Fibroblast of lung (primary cell): ENCODE measurements around the gene POLR1F. TPM values are rescaled to one million over a fixed set of nuclear protein-coding genes. Genes with fewer than 3 reads are reported as not detected.

Experiments used
- DNase-seq, 2 donors: peaks; one replicate each; pipeline versions ENCODE4 v3.0.0 to v3.0.0-alpha.2; 2010; ENCODE audit warnings: low read depth in 2 of 2
- H2AFZ ChIP-seq: 2 replicates; pipeline ENCODE4 v1.5.1; 2012; ENCODE audit warnings: low read length, control low read depth, inconsistent platforms
- H3K27ac ChIP-seq: 2 replicates; pipeline ENCODE4 v1.5.1; 2011; ENCODE audit warnings: low read length, control low read depth; ENCODE audit not compliant: insufficient read depth
- H3K27me3 ChIP-seq: 2 replicates; pipeline ENCODE4 v1.5.1; 2011; ENCODE audit warnings: mild to moderate bottlenecking, low read length; ENCODE audit not compliant: control insufficient read depth, insufficient read depth
- H3K36me3 ChIP-seq: 2 replicates; pipeline ENCODE4 v1.5.1; 2011; ENCODE audit warnings: low read length; ENCODE audit not compliant: control insufficient read depth, insufficient read depth
- H3K4me1 ChIP-seq: 2 replicates; pipeline ENCODE4 v1.5.1; 2011; ENCODE audit warnings: low read length; ENCODE audit not compliant: control insufficient read depth, insufficient read depth; ENCODE audit errors: extremely low read depth
- H3K4me2 ChIP-seq: 2 replicates; pipeline ENCODE4 v1.5.1; 2011; ENCODE audit warnings: low read length, control low read depth; ENCODE audit not compliant: insufficient read depth; ENCODE audit errors: extremely low read depth
- H3K4me3 ChIP-seq, 4 experiments: fragments of 200-600 bp in 1 of 4; sonication (generic) in 1 of 4; replicated peaks in 1 of 4; 2 replicates each; pipeline ENCODE4 v1.5.1; 2011 to 2016; ENCODE audit warnings: low read length in 4 of 4, low read depth in 3 of 4, mild to moderate bottlenecking in 3 of 4, control low read depth in 2 of 4, inconsistent platforms in 1 of 4, mixed read lengths in 1 of 4; ENCODE audit not compliant: insufficient read depth in 1 of 4; ENCODE audit errors: control extremely low read depth in 1 of 4
- H3K79me2 ChIP-seq: 2 replicates; pipeline ENCODE4 v1.5.1; 2012; ENCODE audit warnings: mild to moderate bottlenecking, low read length, inconsistent platforms; ENCODE audit not compliant: control insufficient read depth, insufficient read depth
- H3K9ac ChIP-seq: 2 replicates; pipeline ENCODE4 v1.5.1; 2011; ENCODE audit warnings: mild to moderate bottlenecking, low read length, control low read depth; ENCODE audit not compliant: insufficient read depth
- H3K9me3 ChIP-seq: 2 replicates; pipeline ENCODE4 v1.5.1; 2012; ENCODE audit warnings: low read depth, low read length; ENCODE audit not compliant: control insufficient read depth, insufficient read depth
- H4K20me1 ChIP-seq: 2 replicates; pipeline ENCODE4 v1.5.1; 2011; ENCODE audit warnings: low read length; ENCODE audit not compliant: control insufficient read depth, insufficient read depth; ENCODE audit errors: extremely low read depth
- EZH2 ChIP-seq: IDR thresholded peaks from 2 replicates; pipeline ENCODE4 v1.5.1; 2012; ENCODE audit warnings: low read length, control low read depth, mild to moderate bottlenecking; ENCODE audit errors: missing control alignments
- polyA plus RNA-seq, 2 donors: library from polyadenylated mRNA; depleted of rRNA in 1 of 2; stranded (reverse) in 1 of 2; unstranded in 1 of 2; fragments of >200 nt; gene quantifications; 2 replicates each; pipeline ENCODE4 v1.2.1, GENCODE V29; 2011 to 2012; ENCODE audit warnings: missing spikeins in 1 of 2
- total RNA-seq: library from RNA; depleted of rRNA; stranded (reverse); fragments of >200 nt; gene quantifications from 2 replicates; pipeline ENCODE4 v1.2.1, GENCODE V29; 2014
- TF ChIP-seq, protein P1 (sequence below), 2 donors: IDR thresholded peaks in 1 of 2; conservative IDR thresholded peaks in 1 of 2; 1 replicate in 1 of 2; 2 replicates in 1 of 2; pipeline ENCODE4 v1.5.1; 2011 to 2012; ENCODE audit warnings: low read length in 2 of 2, control low read depth in 1 of 2, inconsistent platforms in 1 of 2, low read depth in 1 of 2, mild to moderate bottlenecking in 1 of 2

The POLR1F gene
- total and polyA plus RNA-seq, 2 donors (not counting 1 experiment from before 2014, with no cell fraction given): 20.5 to 21.3 TPM

GRCh38 chr7:19681596-19681995, 27.2 kb downstream of the POLR1F start:
- no peak for DNase-seq
- Histone ChIP-seq H3K4me1 (no peaks in the 10 kb centered on the region), H3K27ac (no peak overlapping the region), H4K20me1 (no peaks in the 10 kb centered on the region), H3K9ac (no peak overlapping the region), H3K36me3 (no peaks in the 10 kb centered on the region), H3K9me3 (no peaks in the 10 kb centered on the region), H3K4me2 (no peak overlapping the region), H3K79me2 (no peaks in the 10 kb centered on the region), H2AFZ (no peak overlapping the region), H3K4me3 (no peak overlapping the region), H3K27me3 (no peaks in the 10 kb centered on the region)
- TF ChIP-seq, protein P1, sequence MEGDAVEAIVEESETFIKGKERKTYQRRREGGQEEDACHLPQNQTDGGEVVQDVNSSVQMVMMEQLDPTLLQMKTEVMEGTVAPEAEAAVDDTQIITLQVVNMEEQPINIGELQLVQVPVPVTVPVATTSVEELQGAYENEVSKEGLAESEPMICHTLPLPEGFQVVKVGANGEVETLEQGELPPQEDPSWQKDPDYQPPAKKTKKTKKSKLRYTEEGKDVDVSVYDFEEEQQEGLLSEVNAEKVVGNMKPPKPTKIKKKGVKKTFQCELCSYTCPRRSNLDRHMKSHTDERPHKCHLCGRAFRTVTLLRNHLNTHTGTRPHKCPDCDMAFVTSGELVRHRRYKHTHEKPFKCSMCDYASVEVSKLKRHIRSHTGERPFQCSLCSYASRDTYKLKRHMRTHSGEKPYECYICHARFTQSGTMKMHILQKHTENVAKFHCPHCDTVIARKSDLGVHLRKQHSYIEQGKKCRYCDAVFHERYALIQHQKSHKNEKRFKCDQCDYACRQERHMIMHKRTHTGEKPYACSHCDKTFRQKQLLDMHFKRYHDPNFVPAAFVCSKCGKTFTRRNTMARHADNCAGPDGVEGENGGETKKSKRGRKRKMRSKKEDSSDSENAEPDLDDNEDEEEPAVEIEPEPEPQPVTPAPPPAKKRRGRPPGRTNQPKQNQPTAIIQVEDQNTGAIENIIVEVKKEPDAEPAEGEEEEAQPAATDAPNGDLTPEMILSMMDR (conservative IDR thresholded peaks at IDR 0.05 in 1 of 2, IDR thresholded peaks at IDR 0.05 in 1 of 2; ENCODE audit: low read depth in 1 of 2, low read length in 2 of 2): no peak
- no peak for TF ChIP-seq EZH2

GRCh38 chr7:19677180-19677579, 31.7 kb downstream of the POLR1F start:
- Histone ChIP-seq H2AFZ (no peak overlapping the region), H3K4me3 (no peak overlapping the region), H3K4me2 (no peak overlapping the region), H3K27ac (no peak overlapping the region), H3K36me3 (no peaks in the 10 kb centered on the region), H3K4me1 (no peaks in the 10 kb centered on the region), H3K9me3 (no peaks in the 10 kb centered on the region), H4K20me1 (no peaks in the 10 kb centered on the region), H3K9ac (no peak overlapping the region), H3K27me3 (no peaks in the 10 kb centered on the region), H3K79me2 (no peaks in the 10 kb centered on the region)
- TF ChIP-seq EZH2: no peak
- TF ChIP-seq, protein P1 (conservative IDR thresholded peaks at IDR 0.05 in 1 of 2, IDR thresholded peaks at IDR 0.05 in 1 of 2; ENCODE audit: low read depth in 1 of 2, low read length in 2 of 2): no peak
- DNase-seq: peak; percentile 41 to 50

DNA sequence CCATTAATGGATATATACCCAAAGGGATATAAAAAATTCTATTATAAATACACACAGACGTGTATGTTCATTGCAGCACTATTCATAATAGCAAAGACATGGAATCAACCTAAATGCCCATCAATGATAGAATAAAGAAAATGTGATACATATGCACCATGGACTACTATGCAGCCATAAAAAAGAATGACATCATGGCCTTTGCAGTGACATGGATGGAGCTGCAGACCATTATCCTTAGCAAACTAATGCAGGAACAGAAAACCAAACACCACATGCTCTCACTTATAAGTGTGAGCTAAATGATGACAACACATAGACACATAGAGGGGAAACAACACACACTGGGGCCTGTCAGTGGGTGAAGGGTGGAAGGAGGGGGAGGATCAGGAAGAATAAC, 33.0 kb downstream of the POLR1F start:
- H2AFZ ChIP-seq: no peak overlapping the region
- no peaks in the 10 kb centered on the region for H3K9me3 ChIP-seq
- DNase-seq: no peak
- no peaks in the 10 kb centered on the region for H3K79me2 ChIP-seq
- H3K27me3 ChIP-seq: no peaks in the 10 kb centered on the region
- H3K4me1 ChIP-seq: no peaks in the 10 kb centered on the region
- no peak overlapping the region for H3K27ac ChIP-seq
- no peak overlapping the region for H3K4me3 ChIP-seq
- H3K4me2 ChIP-seq: no peak overlapping the region
- TF ChIP-seq, protein P1 (conservative IDR thresholded peaks at IDR 0.05 in 1 of 2, IDR thresholded peaks at IDR 0.05 in 1 of 2; ENCODE audit: low read depth in 1 of 2, low read length in 2 of 2): no peak
- no peak for TF ChIP-seq EZH2
- no peaks in the 10 kb centered on the region for H3K36me3 ChIP-seq
- no peak overlapping the region for H3K9ac ChIP-seq
- no peaks in the 10 kb centered on the region for H4K20me1 ChIP-seq
